Loucy (cell line): Measurements from ENCODE around the gene GRID1.

Experiments used
- EZH2phosphoT487 ChIP-seq: fragments of 200-600 bp; IDR thresholded peaks from 2 replicates; pipeline ENCODE4 v1.6.1; 2018; ENCODE audit warnings: antibody characterized with exemption, mild to moderate bottlenecking, moderate library complexity, borderline replicate concordance
- TF ChIP-seq, protein P1 (sequence below): fragments of 200-600 bp; sonication (generic); conservative IDR thresholded peaks from 2 replicates; pipeline ENCODE4 v1.5.1; 2014; ENCODE audit warnings: mild to moderate bottlenecking, antibody characterized with exemption, low read length

DNA sequence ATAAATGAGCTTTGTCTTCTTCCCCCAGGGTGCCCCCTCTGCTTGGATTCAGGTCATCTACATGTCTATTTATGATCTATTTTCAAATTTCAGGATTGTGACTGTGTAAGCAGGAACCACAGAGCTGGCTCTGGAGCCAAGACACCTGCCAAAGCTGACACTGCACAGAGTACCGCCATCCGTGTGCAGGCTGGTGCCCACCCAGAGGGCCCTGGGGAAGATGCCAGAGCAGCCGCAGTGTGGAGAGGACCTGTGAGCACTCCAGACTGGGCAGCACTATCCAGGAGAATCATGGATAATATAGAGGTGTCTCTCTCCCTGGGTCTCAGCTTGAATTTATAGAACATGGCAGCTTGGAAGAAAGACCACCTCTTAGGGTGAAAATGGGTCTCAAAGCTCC, 577.5 kb downstream of the GRID1 start:
- TF ChIP-seq, protein P1, sequence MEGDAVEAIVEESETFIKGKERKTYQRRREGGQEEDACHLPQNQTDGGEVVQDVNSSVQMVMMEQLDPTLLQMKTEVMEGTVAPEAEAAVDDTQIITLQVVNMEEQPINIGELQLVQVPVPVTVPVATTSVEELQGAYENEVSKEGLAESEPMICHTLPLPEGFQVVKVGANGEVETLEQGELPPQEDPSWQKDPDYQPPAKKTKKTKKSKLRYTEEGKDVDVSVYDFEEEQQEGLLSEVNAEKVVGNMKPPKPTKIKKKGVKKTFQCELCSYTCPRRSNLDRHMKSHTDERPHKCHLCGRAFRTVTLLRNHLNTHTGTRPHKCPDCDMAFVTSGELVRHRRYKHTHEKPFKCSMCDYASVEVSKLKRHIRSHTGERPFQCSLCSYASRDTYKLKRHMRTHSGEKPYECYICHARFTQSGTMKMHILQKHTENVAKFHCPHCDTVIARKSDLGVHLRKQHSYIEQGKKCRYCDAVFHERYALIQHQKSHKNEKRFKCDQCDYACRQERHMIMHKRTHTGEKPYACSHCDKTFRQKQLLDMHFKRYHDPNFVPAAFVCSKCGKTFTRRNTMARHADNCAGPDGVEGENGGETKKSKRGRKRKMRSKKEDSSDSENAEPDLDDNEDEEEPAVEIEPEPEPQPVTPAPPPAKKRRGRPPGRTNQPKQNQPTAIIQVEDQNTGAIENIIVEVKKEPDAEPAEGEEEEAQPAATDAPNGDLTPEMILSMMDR: no peak
- TF ChIP-seq EZH2phosphoT487: no peak
